Epithelial cell of esophagus (primary cell): ENCODE results near the gene WDR35.

Source experiments
- DNase-seq: peaks from one replicate; pipeline ENCODE4 v3.0.0; 2010; ENCODE audit warnings: low read depth
- H3K4me3 ChIP-seq: 2 replicates; pipeline ENCODE4 v1.5.1; 2011; ENCODE audit warnings: mild to moderate bottlenecking, low read length, control low read depth
- CTCF ChIP-seq: IDR thresholded peaks from 2 replicates; pipeline ENCODE4 v1.5.1; 2011; ENCODE audit warnings: low read depth, mild to moderate bottlenecking, low read length, control low read depth, inconsistent platforms; ENCODE audit not compliant: insufficient read depth; ENCODE audit errors: missing control alignments

The WDR35 gene

DNA sequence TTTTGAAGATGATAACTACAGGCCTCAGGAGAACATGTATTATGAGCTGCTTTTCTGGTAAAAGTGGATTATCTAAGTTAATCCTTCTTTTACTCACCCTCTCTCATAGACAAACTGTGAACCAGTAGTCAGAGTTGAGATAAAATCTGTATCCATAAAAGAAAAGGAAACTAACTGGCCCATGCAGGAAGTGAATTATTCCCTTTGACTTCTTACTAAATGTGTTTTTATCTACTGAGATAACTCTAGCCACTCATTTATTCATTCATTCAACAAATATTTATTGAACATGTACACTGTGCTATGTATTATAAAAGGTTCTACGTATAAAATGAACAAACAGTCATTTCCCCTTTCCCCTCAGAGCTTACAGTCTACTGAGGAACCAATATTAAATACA, 10.0 kb downstream of the WDR35 start:
- no peak overlapping the region for H3K4me3 ChIP-seq
- no peak for TF ChIP-seq CTCF
- no peak for DNase-seq

DNA sequence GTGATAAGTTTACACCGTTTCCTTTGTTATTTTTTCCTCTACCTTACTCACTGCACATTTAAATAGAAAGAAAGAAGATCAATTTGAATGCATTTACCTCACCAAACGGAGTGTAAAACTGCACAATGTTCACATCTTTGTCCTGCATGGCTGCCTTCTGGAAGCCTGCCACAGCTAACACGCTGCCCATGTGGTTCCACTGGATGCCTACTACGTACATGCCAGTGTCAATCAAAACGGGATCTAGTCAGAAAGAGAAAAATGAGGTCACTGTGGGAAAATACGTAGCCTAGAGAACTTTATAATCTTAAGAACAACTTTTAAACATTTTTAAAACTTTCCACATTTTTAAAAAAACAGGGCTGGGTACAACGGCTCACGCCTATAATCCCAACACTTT, 16.4 kb downstream of the WDR35 start:
- DNase-seq, result no peak
- no peak for TF ChIP-seq CTCF
- H3K4me3 ChIP-seq, result no peak overlapping the region

GRCh38 chr2:19971691-19972090, 18.2 kb downstream of the WDR35 start:
- DNase-seq, result no peak
- TF ChIP-seq CTCF, result no peak
- no peak overlapping the region for H3K4me3 ChIP-seq

- DNase-seq, result no peak
- no peak for TF ChIP-seq CTCF
- H3K4me3 ChIP-seq, result no peak overlapping the region
Observed at GRCh38 chr2:19963386-19963785, 26.5 kb downstream of the WDR35 start.

DNA sequence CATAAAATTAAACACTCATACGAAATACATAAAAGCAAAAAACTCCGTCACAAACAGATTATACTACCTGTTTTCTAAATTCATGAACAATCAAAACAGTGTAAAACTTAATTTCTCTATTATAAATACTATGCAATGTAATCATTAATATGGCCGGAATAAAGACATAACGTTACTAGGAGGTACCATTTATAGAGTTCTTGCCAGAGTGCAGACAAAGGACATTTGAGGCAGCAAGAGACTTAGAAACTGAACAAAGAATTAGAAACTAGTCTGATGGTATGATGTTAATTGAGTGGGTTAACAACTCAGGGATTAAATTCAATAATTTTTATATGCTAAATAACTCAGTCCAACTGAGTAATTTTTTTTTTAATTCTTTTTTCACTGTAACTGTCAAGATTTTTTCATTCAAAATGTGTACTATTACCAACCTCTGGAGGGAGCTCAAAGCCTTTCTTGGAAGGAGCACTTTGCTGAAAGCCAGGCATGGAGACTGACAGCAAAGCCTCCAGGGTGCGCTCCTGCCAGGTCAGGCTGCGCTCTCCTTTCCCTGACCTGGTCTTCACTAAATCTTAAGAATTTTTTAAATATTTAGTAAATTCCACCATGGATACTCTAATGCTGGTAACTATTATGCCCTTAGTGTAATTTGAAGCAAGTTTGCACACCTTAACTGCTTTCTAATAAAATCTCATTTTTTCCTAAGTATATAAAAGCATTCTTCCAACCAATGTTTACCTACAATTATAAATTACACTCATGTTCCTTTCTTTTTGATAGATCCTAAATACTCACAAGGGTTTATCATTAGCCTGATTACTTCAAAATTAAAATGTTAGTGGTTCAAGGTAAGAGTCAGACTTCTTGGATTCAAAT, 34.1 kb downstream of the WDR35 start:
- DNase-seq, result peak; percentile 78

DNA sequence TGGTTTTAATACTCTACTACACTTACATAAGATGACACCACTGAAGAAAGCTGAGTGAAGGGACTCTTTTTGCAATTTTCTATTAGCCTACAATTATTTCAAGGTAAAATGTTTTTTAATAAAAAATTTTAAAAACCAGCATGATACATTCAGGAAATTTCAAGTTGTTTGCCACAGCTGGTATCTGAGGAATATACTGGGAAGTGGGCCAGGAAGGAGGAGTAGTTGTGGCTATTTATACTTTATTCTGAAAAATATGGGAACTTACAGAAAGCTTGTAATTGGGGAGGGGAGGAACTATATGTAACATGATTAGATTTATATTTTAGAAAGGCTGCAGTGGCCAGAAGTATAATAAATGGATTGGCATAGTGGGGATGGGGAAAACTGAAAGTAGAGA, 40.8 kb downstream of the WDR35 start:
- DNase-seq, result no peak
- no peak for TF ChIP-seq CTCF
- H3K4me3 ChIP-seq, result no peak overlapping the region

More for the DNA sequence above, 34.1 kb downstream of the WDR35 start:
- peak; percentile 88 for TF ChIP-seq CTCF
- no peak overlapping the region for H3K4me3 ChIP-seq
